ENCODE measurements around the gene PNKP.

Gene PNKP

GRCh38 chr19:49887665-49888509, 20.5 kb upstream of the PNKP start:
- ATAC-seq (replicated peaks; ENCODE audit: extremely low read depth, poor library complexity, severe bottlenecking) (no peak), DNase-seq (ENCODE audit: low spot score in 2 of 2) (no peak)
- H3K27ac Mint-ChIP-seq (ENCODE audit: low read depth) = no peak overlapping the region
- H3K4me3 Mint-ChIP-seq = no peak overlapping the region
- H3K9me3 Mint-ChIP-seq = no peaks in the 10 kb centered on the region
- H3K27me3 Mint-ChIP-seq = no peaks in the 10 kb centered on the region
- H3K36me3 Mint-ChIP-seq (ENCODE audit: insufficient read depth) = peaks cover 14% of the 10 kb centered on the region
- H3K4me1 Mint-ChIP-seq = no peaks in the 10 kb centered on the region

- Mint-ChIP-seq H3K4me3 (no peak overlapping the region), H3K27me3 (no peaks in the 10 kb centered on the region), H3K9me3 (no peaks in the 10 kb centered on the region), H3K36me3 (ENCODE audit: insufficient read depth) (peaks cover 21% of the 10 kb centered on the region), H3K27ac (ENCODE audit: low read depth) (no peak overlapping the region), H3K4me1 (no peaks in the 10 kb centered on the region)
- ATAC-seq (replicated peaks; ENCODE audit: extremely low read depth, poor library complexity, severe bottlenecking) (no peak), DNase-seq (ENCODE audit: low spot score in 2 of 2) (no peak)
Observed at GRCh38 chr19:49887037-49887664, 19.8 kb upstream of the PNKP start.

- H3K27ac Mint-ChIP-seq (ENCODE audit: low read depth) = no peak overlapping the region
- DNase-seq (ENCODE audit: low spot score in 2 of 2) (no peak), ATAC-seq (replicated peaks; ENCODE audit: extremely low read depth, poor library complexity, severe bottlenecking) (no peak)
- no peak overlapping the region for H3K4me3 Mint-ChIP-seq
- H3K36me3 Mint-ChIP-seq (ENCODE audit: insufficient read depth) = peaks cover 27% of the 10 kb centered on the region
- H3K4me1 Mint-ChIP-seq = no peaks in the 10 kb centered on the region
- no peaks in the 10 kb centered on the region for H3K27me3 Mint-ChIP-seq
- H3K9me3 Mint-ChIP-seq = no peaks in the 10 kb centered on the region
Observed at GRCh38 chr19:49884760-49885159, 17.4 kb upstream of the PNKP start.

- no peak for ATAC-seq (replicated peaks; ENCODE audit: extremely low read depth, poor library complexity, severe bottlenecking)
Observed at GRCh38 chr19:49884109-49884508, 16.7 kb upstream of the PNKP start.

GRCh38 chr19:49883094-49883493, 15.7 kb upstream of the PNKP start:
- no peaks in the 10 kb centered on the region for H3K27me3 Mint-ChIP-seq
- H3K9me3 Mint-ChIP-seq = no peaks in the 10 kb centered on the region
- ATAC-seq (replicated peaks; ENCODE audit: extremely low read depth, poor library complexity, severe bottlenecking) (no peak), DNase-seq (ENCODE audit: low spot score in 2 of 2) (no peak)
- H3K4me1 Mint-ChIP-seq = peaks cover 11% of the 10 kb centered on the region
- peaks cover 35% of the 10 kb centered on the region for H3K36me3 Mint-ChIP-seq (ENCODE audit: insufficient read depth)
- no peak overlapping the region for H3K27ac Mint-ChIP-seq (ENCODE audit: low read depth)
- H3K4me3 Mint-ChIP-seq = no peak overlapping the region

More at GRCh38 chr19:49884109-49884508, 16.7 kb upstream of the PNKP start:
- Mint-ChIP-seq H3K4me1 (peaks cover 1% of the 10 kb centered on the region), H3K27me3 (no peaks in the 10 kb centered on the region), H3K36me3 (ENCODE audit: insufficient read depth) (peaks cover 33% of the 10 kb centered on the region), H3K9me3 (no peaks in the 10 kb centered on the region), H3K4me3 (no peak overlapping the region), H3K27ac (ENCODE audit: low read depth) (no peak overlapping the region)
- DNase-seq (ENCODE audit: low spot score in 2 of 2) = no peak

- Mint-ChIP-seq H3K27me3 (no peaks in the 10 kb centered on the region), H3K27ac (ENCODE audit: low read depth) (no peak overlapping the region), H3K4me1 (peaks cover 15% of the 10 kb centered on the region), H3K4me3 (no peak overlapping the region), H3K9me3 (no peaks in the 10 kb centered on the region), H3K36me3 (ENCODE audit: insufficient read depth) (peaks cover 35% of the 10 kb centered on the region)
- no peak for DNase-seq (ENCODE audit: low spot score in 2 of 2)
- ATAC-seq (replicated peaks; ENCODE audit: extremely low read depth, poor library complexity, severe bottlenecking) = no peak
Observed at GRCh38 chr19:49882643-49883042, 15.3 kb upstream of the PNKP start.

GRCh38 chr19:49881672-49882394, 14.5 kb upstream of the PNKP start:
- Mint-ChIP-seq H3K27ac (ENCODE audit: low read depth) (no peak overlapping the region), H3K36me3 (ENCODE audit: insufficient read depth) (peaks cover 35% of the 10 kb centered on the region), H3K27me3 (no peaks in the 10 kb centered on the region), H3K4me3 (no peak overlapping the region), H3K4me1 (peaks cover 15% of the 10 kb centered on the region), H3K9me3 (no peaks in the 10 kb centered on the region)
- DNase-seq (ENCODE audit: low spot score in 2 of 2) (no peak), ATAC-seq (replicated peaks; ENCODE audit: extremely low read depth, poor library complexity, severe bottlenecking) (no peak)

- no peak for DNase-seq (ENCODE audit: low spot score in 2 of 2)
- ATAC-seq (replicated peaks; ENCODE audit: extremely low read depth, poor library complexity, severe bottlenecking) = no peak
- H3K9me3 Mint-ChIP-seq = no peaks in the 10 kb centered on the region
- peaks cover 15% of the 10 kb centered on the region for H3K4me1 Mint-ChIP-seq
- no peaks in the 10 kb centered on the region for H3K27me3 Mint-ChIP-seq
- H3K4me3 Mint-ChIP-seq = no peak overlapping the region
- H3K27ac Mint-ChIP-seq (ENCODE audit: low read depth) = no peak overlapping the region
- peaks cover 33% of the 10 kb centered on the region for H3K36me3 Mint-ChIP-seq (ENCODE audit: insufficient read depth)
Observed at GRCh38 chr19:49881186-49881585, 13.8 kb upstream of the PNKP start.

- DNase-seq (ENCODE audit: low spot score in 2 of 2) (no peak), ATAC-seq (replicated peaks; ENCODE audit: extremely low read depth, poor library complexity, severe bottlenecking) (no peak)
- Mint-ChIP-seq H3K36me3 (ENCODE audit: insufficient read depth) (peaks cover 29% of the 10 kb centered on the region), H3K4me3 (no peak overlapping the region), H3K27me3 (no peaks in the 10 kb centered on the region), H3K9me3 (no peaks in the 10 kb centered on the region), H3K27ac (ENCODE audit: low read depth) (no peak overlapping the region), H3K4me1 (peaks cover 22% of the 10 kb centered on the region)
Observed at GRCh38 chr19:49880162-49880869, 12.9 kb upstream of the PNKP start.

- no peaks in the 10 kb centered on the region for H3K27me3 Mint-ChIP-seq
- H3K36me3 Mint-ChIP-seq (ENCODE audit: insufficient read depth) = peaks cover 22% of the 10 kb centered on the region
- ATAC-seq (replicated peaks; ENCODE audit: extremely low read depth, poor library complexity, severe bottlenecking) (no peak), DNase-seq (ENCODE audit: low spot score in 2 of 2) (no peak)
- peaks cover 24% of the 10 kb centered on the region for H3K4me1 Mint-ChIP-seq
- H3K9me3 Mint-ChIP-seq = no peaks in the 10 kb centered on the region
- H3K4me3 Mint-ChIP-seq = no peak overlapping the region
- no peak overlapping the region for H3K27ac Mint-ChIP-seq (ENCODE audit: low read depth)
Observed at GRCh38 chr19:49879243-49879963, 12.0 kb upstream of the PNKP start.

- no peak for ATAC-seq (replicated peaks; ENCODE audit: extremely low read depth, poor library complexity, severe bottlenecking)
- H3K9me3 Mint-ChIP-seq = no peaks in the 10 kb centered on the region
- no peak overlapping the region for H3K27ac Mint-ChIP-seq (ENCODE audit: low read depth)
- peaks cover 21% of the 10 kb centered on the region for H3K36me3 Mint-ChIP-seq (ENCODE audit: insufficient read depth)
- H3K4me1 Mint-ChIP-seq = peaks cover 24% of the 10 kb centered on the region
- no peak for DNase-seq (ENCODE audit: low spot score in 2 of 2)
- no peak overlapping the region for H3K4me3 Mint-ChIP-seq
- H3K27me3 Mint-ChIP-seq = no peaks in the 10 kb centered on the region
Observed at GRCh38 chr19:49878744-49879070, 11.3 kb upstream of the PNKP start.
